ENCODE data around the gene APP.

Gene APP

GRCh38 chr21:26165331-26165730 is 5.2 kb downstream of the APP start:
- H3K9me2 ChIP-seq (replicated peaks; ENCODE audit: control insufficient read depth, low read length) = no peaks in the 10 kb centered on the region
- no peak overlapping the region for H3K4me2 ChIP-seq (ENCODE audit: low read length)
- no peaks in the 10 kb centered on the region for H3F3A ChIP-seq (ENCODE audit: control insufficient read depth, insufficient read depth)
- H3K27me3 ChIP-seq (ENCODE audit: control insufficient read depth, low read length) = no peaks in the 10 kb centered on the region
- H3K27ac ChIP-seq (ENCODE audit: low read depth, low read length) = no peak overlapping the region
- H3K4me3 ChIP-seq (ENCODE audit: low read length) = no peak overlapping the region
- no peaks in the 10 kb centered on the region for H3K36me3 ChIP-seq (ENCODE audit: control insufficient read depth, low read length)
- peaks cover 4% of the 10 kb centered on the region; the same call in 1 of the 2 replicates for H3K9me3 ChIP-seq (ENCODE audit: control insufficient read depth, insufficient read depth, low read length)
- TF ChIP-seq EZH2phosphoT487 (IDR thresholded peaks at IDR 0.05; ENCODE audit: borderline replicate concordance, low read length) (no peak), CTCF (IDR thresholded peaks at IDR 0.05; ENCODE audit: low read depth, low read length, poor library complexity, severe bottlenecking) (no peak)
- no peaks in the 10 kb centered on the region for H3K79me2 ChIP-seq (ENCODE audit: control insufficient read depth, low read length)
- no peaks in the 10 kb centered on the region for H3K4me1 ChIP-seq (ENCODE audit: control insufficient read depth, low read length)
- no peaks in the 10 kb centered on the region for H4K20me1 ChIP-seq (ENCODE audit: control insufficient read depth, insufficient read depth, low read depth, low read length)

- H3K9me3 ChIP-seq (ENCODE audit: control insufficient read depth, insufficient read depth, low read length) = no peaks in the 10 kb centered on the region
- no peaks in the 10 kb centered on the region for H4K20me1 ChIP-seq (ENCODE audit: control insufficient read depth, insufficient read depth, low read depth, low read length)
- no peak overlapping the region for H3K4me2 ChIP-seq (ENCODE audit: low read length)
- no peaks in the 10 kb centered on the region for H3K79me2 ChIP-seq (ENCODE audit: control insufficient read depth, low read length)
- no peaks in the 10 kb centered on the region for H3K4me1 ChIP-seq (ENCODE audit: control insufficient read depth, low read length)
- H3K27ac ChIP-seq (ENCODE audit: low read depth, low read length) = no peak overlapping the region
- no peaks in the 10 kb centered on the region for H3K36me3 ChIP-seq (ENCODE audit: control insufficient read depth, low read length)
- H3K4me3 ChIP-seq (ENCODE audit: low read length) = no peak overlapping the region
- H3F3A ChIP-seq (ENCODE audit: control insufficient read depth, insufficient read depth) = no peaks in the 10 kb centered on the region
- no peak for TF ChIP-seq CTCF (IDR thresholded peaks at IDR 0.05; ENCODE audit: low read depth, low read length, poor library complexity, severe bottlenecking)
- TF ChIP-seq EZH2phosphoT487 (IDR thresholded peaks at IDR 0.05; ENCODE audit: borderline replicate concordance, low read length) = no peak
- H3K27me3 ChIP-seq (ENCODE audit: control insufficient read depth, low read length) = no peaks in the 10 kb centered on the region
- no peaks in the 10 kb centered on the region for H3K9me2 ChIP-seq (replicated peaks; ENCODE audit: control insufficient read depth, low read length)
These were observed 6.3 kb downstream of the APP start for GRCh38 chr21:26164311-26164710.

- TF ChIP-seq EZH2phosphoT487 (IDR thresholded peaks at IDR 0.05; ENCODE audit: borderline replicate concordance, low read length) (no peak), CTCF (IDR thresholded peaks at IDR 0.05; ENCODE audit: low read depth, low read length, poor library complexity, severe bottlenecking) (no peak)
These were observed 8.5 kb downstream of the APP start for GRCh38 chr21:26162081-26162480.

DNA sequence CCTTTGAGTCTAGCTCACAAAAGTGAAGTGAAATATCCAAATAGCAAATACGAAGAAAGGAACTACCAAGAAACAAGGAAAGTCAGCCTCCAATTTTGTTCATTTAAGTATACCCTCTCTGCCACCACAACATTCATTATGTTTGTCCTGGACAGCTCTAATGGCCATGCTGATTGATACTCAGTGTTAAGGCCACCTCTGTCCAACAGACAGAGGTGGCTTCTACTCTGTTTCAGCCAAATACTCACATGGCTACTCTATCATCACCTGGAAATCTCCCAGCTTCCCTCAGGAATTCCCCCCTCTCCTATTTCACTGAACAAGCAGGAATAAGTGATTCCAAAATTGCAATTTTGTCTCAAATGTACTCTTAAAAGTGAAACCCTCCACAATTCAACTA is 10.7 kb downstream of the APP start:
- no peak overlapping the region for H3K4me3 ChIP-seq (ENCODE audit: low read length)
- no peaks in the 10 kb centered on the region for H3K9me2 ChIP-seq (replicated peaks; ENCODE audit: control insufficient read depth, low read length)
- H3K36me3 ChIP-seq (ENCODE audit: control insufficient read depth, low read length) = no peaks in the 10 kb centered on the region
- H3K4me2 ChIP-seq (ENCODE audit: low read length) = no peak overlapping the region
- no peaks in the 10 kb centered on the region for H4K20me1 ChIP-seq (ENCODE audit: control insufficient read depth, insufficient read depth, low read depth, low read length)
- no peaks in the 10 kb centered on the region for H3K79me2 ChIP-seq (ENCODE audit: control insufficient read depth, low read length)
- no peak for TF ChIP-seq CTCF (IDR thresholded peaks at IDR 0.05; ENCODE audit: low read depth, low read length, poor library complexity, severe bottlenecking)
- TF ChIP-seq EZH2phosphoT487 (IDR thresholded peaks at IDR 0.05; ENCODE audit: borderline replicate concordance, low read length) = no peak
- H3K4me1 ChIP-seq (ENCODE audit: control insufficient read depth, low read length) = no peaks in the 10 kb centered on the region
- no peak overlapping the region for H3K27ac ChIP-seq (ENCODE audit: low read depth, low read length)
- H3K27me3 ChIP-seq (ENCODE audit: control insufficient read depth, low read length) = no peaks in the 10 kb centered on the region
- H3F3A ChIP-seq (ENCODE audit: control insufficient read depth, insufficient read depth) = no peaks in the 10 kb centered on the region
- H3K9me3 ChIP-seq (ENCODE audit: control insufficient read depth, insufficient read depth, low read length) = no peaks in the 10 kb centered on the region

More at GRCh38 chr21:26162081-26162480, 8.5 kb downstream of the APP start:
- no peaks in the 10 kb centered on the region for H3K9me2 ChIP-seq (replicated peaks; ENCODE audit: control insufficient read depth, low read length)
- no peaks in the 10 kb centered on the region for H4K20me1 ChIP-seq (ENCODE audit: control insufficient read depth, insufficient read depth, low read depth, low read length)
- H3K27ac ChIP-seq (ENCODE audit: low read depth, low read length) = no peak overlapping the region
- no peaks in the 10 kb centered on the region for H3K4me1 ChIP-seq (ENCODE audit: control insufficient read depth, low read length)
- H3K27me3 ChIP-seq (ENCODE audit: control insufficient read depth, low read length) = no peaks in the 10 kb centered on the region
- no peaks in the 10 kb centered on the region for H3K36me3 ChIP-seq (ENCODE audit: control insufficient read depth, low read length)
- no peak overlapping the region for H3K4me2 ChIP-seq (ENCODE audit: low read length)
- no peak overlapping the region for H3K4me3 ChIP-seq (ENCODE audit: low read length)
- H3F3A ChIP-seq (ENCODE audit: control insufficient read depth, insufficient read depth) = no peaks in the 10 kb centered on the region
- no peaks in the 10 kb centered on the region for H3K79me2 ChIP-seq (ENCODE audit: control insufficient read depth, low read length)
- H3K9me3 ChIP-seq (ENCODE audit: control insufficient read depth, insufficient read depth, low read length) = no peaks in the 10 kb centered on the region

Data from DOHH2 (cell line).